ENCODE data around the gene SHANK1.
"Not testable (repeated sequence)": the region's sequence is repeated elsewhere in the genome, so short reads cannot be mapped to it uniquely, and the experiment has no call there.

SHANK1 gene

GRCh38 chr19:50639121-50640112 lies 80.2 kb downstream of the SHANK1 start, which contains the start of gene SYT3:
Gene SYT3 (minus strand): TSS chr19:50639881. CDS start chr19:50637411, 2,470 bp downstream.
- peak in 1 of 2 donors; percentile 16 for DNase-seq (ENCODE audit: low read depth in 2 of 2, low spot score in 1 of 2)

GRCh38 chr19:50638600-50638999 lies 81.0 kb downstream of the SHANK1 start:
- no peak for DNase-seq (ENCODE audit: low read depth in 2 of 2, low spot score in 1 of 2)

GRCh38 chr19:50636317-50637085 lies 83.1 kb downstream of the SHANK1 start:
- no peak for DNase-seq (ENCODE audit: low read depth in 2 of 2, low spot score in 1 of 2)

GRCh38 chr19:50633973-50634372 lies 85.6 kb downstream of the SHANK1 start:
- no peak for DNase-seq (ENCODE audit: low read depth in 2 of 2, low spot score in 1 of 2)

GRCh38 chr19:50633359-50633758 lies 86.2 kb downstream of the SHANK1 start:
- DNase-seq (ENCODE audit: low read depth in 2 of 2, low spot score in 1 of 2), result no peak

GRCh38 chr19:50632151-50632835 lies 87.3 kb downstream of the SHANK1 start:
- no peak for DNase-seq (ENCODE audit: low read depth in 2 of 2, low spot score in 1 of 2)

GRCh38 chr19:50629801-50630200 lies 89.8 kb downstream of the SHANK1 start:
- no peak for DNase-seq (ENCODE audit: low read depth in 2 of 2, low spot score in 1 of 2)

GRCh38 chr19:50629194-50629593 lies 90.4 kb downstream of the SHANK1 start:
- no peak for DNase-seq (ENCODE audit: low read depth in 2 of 2, low spot score in 1 of 2)

- no peak for DNase-seq (ENCODE audit: low read depth in 2 of 2, low spot score in 1 of 2)
Measured at GRCh38 chr19:50628551-50628950, 91.1 kb downstream of the SHANK1 start.

GRCh38 chr19:50628146-50628545 lies 91.5 kb downstream of the SHANK1 start:
- DNase-seq (ENCODE audit: low read depth in 2 of 2, low spot score in 1 of 2), result no peak

- no peak for DNase-seq (ENCODE audit: low read depth in 2 of 2, low spot score in 1 of 2)
Measured at GRCh38 chr19:50626795-50627194, 92.8 kb downstream of the SHANK1 start.

- DNase-seq (ENCODE audit: low read depth in 2 of 2, low spot score in 1 of 2), result no peak
Measured at GRCh38 chr19:50626011-50626410, 93.6 kb downstream of the SHANK1 start.

- no peak for DNase-seq (ENCODE audit: low read depth in 2 of 2, low spot score in 1 of 2)
Measured at GRCh38 chr19:50624949-50625600, 94.5 kb downstream of the SHANK1 start.

- DNase-seq (ENCODE audit: low read depth in 2 of 2, low spot score in 1 of 2), result not testable (repeated sequence)
Measured at GRCh38 chr19:50620394-50620906, 99.2 kb downstream of the SHANK1 start.

- DNase-seq (ENCODE audit: low read depth in 2 of 2, low spot score in 1 of 2), result not testable (repeated sequence)
Measured at GRCh38 chr19:50619184-50619583, 100.4 kb downstream of the SHANK1 start.

- DNase-seq (ENCODE audit: low read depth in 2 of 2, low spot score in 1 of 2), result not testable (repeated sequence)
Measured at GRCh38 chr19:50618379-50618778, 101.2 kb downstream of the SHANK1 start.

GRCh38 chr19:50612504-50613404 lies 106.8 kb downstream of the SHANK1 start:
- not testable (repeated sequence) for DNase-seq (ENCODE audit: low read depth in 2 of 2, low spot score in 1 of 2)
